Ramos (cell line): Measurements from ENCODE around the gene LIN28A.

ENCODE experiments used
- in situ Hi-C: fragments of 300-500 bp; cut with MboI; formaldehyde crosslinking; loops from one replicate; pipeline ENCODE4 v1.14.3; 2022; ENCODE audit warnings: low sequenced_read_pairs; ENCODE audit not compliant: unreplicated experiment

Gene LIN28A

GRCh38 chr1:26431979-26432695 is 21.5 kb downstream of the LIN28A start, which contains the start of gene DHDDS:
DHDDS (plus strand) TSS chr1:26432321; CDS start chr1:26432946, 625 bp downstream.
- in situ Hi-C loops, result no loop called here

GRCh38 chr1:26432793-26433192 is 22.2 kb downstream of the LIN28A start:
- in situ Hi-C loops, result no loop called here

- in situ Hi-C loops, result no loop called here
Observed at GRCh38 chr1:26434161-26434752, 23.6 kb downstream of the LIN28A start.

GRCh38 chr1:26438041-26438440 is 27.4 kb downstream of the LIN28A start:
- in situ Hi-C loops, result no loop called here

- in situ Hi-C loops, result no loop called here
Observed at GRCh38 chr1:26440259-26440658, 29.6 kb downstream of the LIN28A start.

- in situ Hi-C loops, result no loop called here
Observed at GRCh38 chr1:26449868-26450267, 39.3 kb downstream of the LIN28A start.

GRCh38 chr1:26450908-26451307 is 40.3 kb downstream of the LIN28A start:
- in situ Hi-C loops, result no loop called here

GRCh38 chr1:26452459-26453183 is 42.0 kb downstream of the LIN28A start:
- in situ Hi-C loops, result no loop called here

- in situ Hi-C loops, result no loop called here
Observed at GRCh38 chr1:26459148-26459547, 48.5 kb downstream of the LIN28A start.

GRCh38 chr1:26459573-26460031 is 49.0 kb downstream of the LIN28A start:
- in situ Hi-C loops, result no loop called here

GRCh38 chr1:26468911-26469310 is 58.3 kb downstream of the LIN28A start:
- in situ Hi-C loops, result no loop called here

GRCh38 chr1:26469558-26469957 is 58.9 kb downstream of the LIN28A start:
- in situ Hi-C loops, result no loop called here

- in situ Hi-C loops, result no loop called here
Observed at GRCh38 chr1:26470878-26471497, 60.4 kb downstream of the LIN28A start.

GRCh38 chr1:26471498-26472319 is 61.1 kb downstream of the LIN28A start:
- in situ Hi-C loops, result no loop called here

GRCh38 chr1:26472320-26472900 is 61.8 kb downstream of the LIN28A start, which contains the start of gene HMGN2:
HMGN2 (plus strand) TSS chr1:26472440; CDS start chr1:26472613, 173 bp downstream.
- in situ Hi-C loops, result no loop called here

GRCh38 chr1:26472901-26473845 is 62.6 kb downstream of the LIN28A start:
- in situ Hi-C loops, result no loop called here

- in situ Hi-C loops, result no loop called here
Observed at GRCh38 chr1:26474818-26475217, 64.2 kb downstream of the LIN28A start.

GRCh38 chr1:26475989-26476388 is 65.4 kb downstream of the LIN28A start:
- in situ Hi-C loops, result no loop called here
